HCT116 (cell line): ENCODE results near the gene ADA. TPM values are rescaled to one million over a fixed set of nuclear protein-coding genes. Genes with fewer than 3 reads are reported as not detected.

Source experiments
- ATAC-seq: fragments of 200-7000 bp; cut with Tn5 transposase; 2 replicates; pipeline ENCODE4 v1.9.1; 2020; ENCODE audit warnings: mild to moderate bottlenecking, moderate library complexity
- BruUV-seq: library from RNA; stranded (reverse); fragments of 400-500 nt; replicated peaks from 2 replicates; lab custom pipeline; 2021; lab: Mats Ljungman, UMichigan
- CTCF ChIA-PET: fragments of 300-600 bp; sonication (Branson Sonifier 250); formaldehyde crosslinking; loops from one replicate; lab custom pipeline; 2021; ENCODE audit warnings: antibody characterized with exemption; lab: Charles Lee
- POLR2A ChIA-PET: fragments of 300-600, 350-600 bp; sonication (Branson Sonifier 250); formaldehyde crosslinking; loops from one replicate; lab custom pipeline; 2021; ENCODE audit warnings: antibody characterized with exemption; lab: Charles Lee
- RAD21 ChIA-PET, 2 experiments: fragments of 300-600 bp; sonication (Branson Sonifier 250); formaldehyde crosslinking; loops; one replicate each; lab custom pipeline; 2023; ENCODE audit warnings: low total read pairs in 2 of 2; ENCODE audit not compliant: uncharacterized antibody in 2 of 2, unreplicated experiment in 2 of 2, low non-redundant PET in 1 of 2; lab: Charles Lee
- DNase-seq: peaks from one replicate; pipeline ENCODE4 v3.0.0-alpha.2; 2010; ENCODE audit warnings: low read depth, low spot score
- H2AFZ ChIP-seq: fragments of 200-600 bp; shearing (Covaris generic), sonication (generic); 2 replicates; pipeline ENCODE4 v1.6.1; 2017; ENCODE audit warnings: low read depth, mixed run types, mixed read lengths, antibody characterized with exemption, low read length; ENCODE audit not compliant: poor library complexity, severe bottlenecking
- H3K27ac ChIP-seq: 2 replicates; pipeline ENCODE4 v1.5.1; 2012; ENCODE audit warnings: low read depth, low read length
- H3K27me3 ChIP-seq: fragments of 200-600 bp; sonication (generic); 2 replicates; pipeline ENCODE4 v1.6.1; 2016; ENCODE audit warnings: mixed run types, low read length, mixed read lengths; ENCODE audit not compliant: insufficient read depth
- H3K36me3 ChIP-seq, 2 experiments: fragments of 200-500 bp in 1 of 2; fragments of 200-600 bp in 1 of 2; sonication (Bioruptor generic) in 1 of 2; sonication (generic) in 1 of 2; 2 replicates each; pipeline versions ENCODE4 v1.5.1 to v1.6.1; 2014 to 2016; ENCODE audit warnings: low read length in 2 of 2, inconsistent platforms in 1 of 2, mixed read lengths in 1 of 2, mixed run types in 1 of 2; ENCODE audit not compliant: insufficient read depth in 2 of 2, control insufficient read depth in 1 of 2
- H3K4me1 ChIP-seq, 2 experiments: fragments of 200-600 bp in 1 of 2; sonication (generic) in 1 of 2; 2 replicates each; pipeline versions ENCODE4 v1.5.1 to v1.6.1; 2012 to 2017; ENCODE audit warnings: low read length in 2 of 2, inconsistent platforms in 1 of 2, mild to moderate bottlenecking in 1 of 2, mixed read lengths in 1 of 2, mixed run types in 1 of 2, moderate library complexity in 1 of 2; ENCODE audit not compliant: insufficient read depth in 2 of 2, control insufficient read depth in 1 of 2
- H3K4me2 ChIP-seq: fragments of 200-600 bp; sonication (generic); 2 replicates; pipeline ENCODE4 v1.6.1; 2017; ENCODE audit warnings: mixed run types, low read length, mixed read lengths
- H3K4me3 ChIP-seq, 2 experiments: fragments of 200-600 bp in 1 of 2; sonication (generic) in 1 of 2; replicated peaks in 1 of 2; 2 replicates each; pipeline ENCODE4 v1.5.1; 2011 to 2016; ENCODE audit warnings: low read length in 2 of 2, control low read depth in 1 of 2, low read depth in 1 of 2, mild to moderate bottlenecking in 1 of 2, mixed read lengths in 1 of 2, mixed run types in 1 of 2
- H3K79me2 ChIP-seq: fragments of 200-600 bp; sonication (generic); 2 replicates; pipeline ENCODE4 v1.6.1; 2017; ENCODE audit warnings: mild to moderate bottlenecking, mixed run types, low read length, moderate library complexity, mixed read lengths; ENCODE audit not compliant: insufficient read depth
- H3K9ac ChIP-seq: fragments of 200-600 bp; sonication (generic); 2 replicates; pipeline ENCODE4 v1.6.1; 2016; ENCODE audit warnings: low read length, mixed read lengths
- H3K9me2 ChIP-seq: fragments of 200-600 bp; sonication (generic), shearing (Covaris generic); 2 replicates; pipeline ENCODE4 v1.6.1; 2017; ENCODE audit warnings: mixed run types, mild to moderate bottlenecking, moderate library complexity; ENCODE audit not compliant: insufficient read depth
- H3K9me3 ChIP-seq, 2 experiments: fragments of 200-500 bp in 1 of 2; fragments of 200-600 bp in 1 of 2; sonication (Bioruptor generic) in 1 of 2; sonication (generic) in 1 of 2; 2 replicates each; pipeline ENCODE4 v1.6.1; 2014 to 2017; ENCODE audit warnings: low read length in 2 of 2, mixed read lengths in 2 of 2, inconsistent platforms in 1 of 2, low read depth in 1 of 2, mild to moderate bottlenecking in 1 of 2, mixed run types in 1 of 2, moderate library complexity in 1 of 2; ENCODE audit not compliant: control insufficient read depth in 1 of 2, insufficient read depth in 1 of 2
- H4K20me1 ChIP-seq: fragments of 200-600 bp; sonication (generic), shearing (Covaris generic); 2 replicates; pipeline ENCODE4 v1.6.1; 2017; ENCODE audit warnings: mixed run types, mild to moderate bottlenecking, moderate library complexity; ENCODE audit not compliant: insufficient read depth
- CEBPB ChIP-seq: IDR thresholded peaks from 2 replicates; pipeline ENCODE4 v1.6.1; 2012; ENCODE audit warnings: low read depth
- ELF1 ChIP-seq: IDR thresholded peaks from 2 replicates; pipeline ENCODE4 v1.6.1; 2012; ENCODE audit warnings: low read depth, borderline replicate concordance
- EZH2phosphoT487 ChIP-seq: fragments of 200-600 bp; IDR thresholded peaks from 2 replicates; pipeline ENCODE4 v1.6.1; 2018; ENCODE audit warnings: antibody characterized with exemption, borderline replicate concordance
- JUND ChIP-seq: IDR thresholded peaks from 2 replicates; pipeline ENCODE4 v1.6.1; 2012
- POLR2AphosphoS5 ChIP-seq: IDR thresholded peaks from 2 replicates; pipeline ENCODE4 v1.6.1; 2011; ENCODE audit warnings: mild to moderate bottlenecking, low read depth, low read length, moderate library complexity
- SIN3A ChIP-seq: IDR thresholded peaks from 2 replicates; pipeline ENCODE4 v1.6.1; 2012; ENCODE audit warnings: low read depth
- SRF ChIP-seq: IDR thresholded peaks from 2 replicates; pipeline ENCODE4 v1.6.1; 2012; ENCODE audit warnings: low read depth
- TCF7L2 ChIP-seq: IDR thresholded peaks from 2 replicates; pipeline ENCODE4 v1.7.0; 2011; ENCODE audit warnings: borderline replicate concordance, inconsistent platforms; ENCODE audit not compliant: insufficient read depth, insufficient read length; ENCODE audit errors: extremely low read depth
- YY1 ChIP-seq: IDR thresholded peaks from 2 replicates; pipeline ENCODE4 v1.6.1; 2011; ENCODE audit warnings: low read length, low read depth, moderate library complexity, mild to moderate bottlenecking; ENCODE audit not compliant: insufficient replicate concordance; ENCODE audit errors: extremely low read depth
- ZFX ChIP-seq: fragments of 450-650 bp; IDR thresholded peaks from 2 replicates; pipeline ENCODE4 v1.6.1; 2017
- intact Hi-C: fragments of 100-400 bp; cut with micrococcal nuclease; formaldehyde crosslinking; loops from 2 replicates; pipeline ENCODE4 v1.10.0; 2022
- total RNA-seq: library from RNA; stranded (reverse); gene quantifications from one replicate; pipeline ENCODE4 v1.2.1, GENCODE V29; 2021; ENCODE audit not compliant: unreplicated experiment
- TF ChIP-seq, protein P1 (sequence below): IDR thresholded peaks from 2 replicates; pipeline ENCODE4 v1.6.1; 2011; ENCODE audit warnings: mild to moderate bottlenecking, low read length, moderate library complexity; ENCODE audit not compliant: insufficient replicate concordance; ENCODE audit errors: extremely low read depth
- TF ChIP-seq, protein P2 (sequence below), 3 experiments: fragments of 200-600 bp in 1 of 3; sonication (generic) in 1 of 3; IDR thresholded peaks in 2 of 3; conservative IDR thresholded peaks in 1 of 3; 2 replicates each; pipeline ENCODE4 v1.5.1; 2012 to 2017; ENCODE audit warnings: low read depth in 2 of 3, low read length in 2 of 3, antibody characterized with exemption in 1 of 3, borderline replicate concordance in 1 of 3, control low read depth in 1 of 3, mild to moderate bottlenecking in 1 of 3, mixed read lengths in 1 of 3, mixed run types in 1 of 3, moderate library complexity in 1 of 3; ENCODE audit not compliant: insufficient read depth in 1 of 3

Gene ADA
- total RNA-seq, 1 experiment from 2014 or later = 25.9 TPM

- Histone ChIP-seq H3K9me3 (no peaks in the 10 kb centered on the region), H2AFZ (no peak overlapping the region)
- TF ChIP-seq ZFX (no peak), POLR2AphosphoS5 (no peak), JUND (no peak), EZH2phosphoT487 (no peak), SIN3A (no peak), YY1 (no peak), ELF1 (no peak), CEBPB (no peak), SRF (no peak), TCF7L2 (no peak)
- TF ChIP-seq, protein P1, sequence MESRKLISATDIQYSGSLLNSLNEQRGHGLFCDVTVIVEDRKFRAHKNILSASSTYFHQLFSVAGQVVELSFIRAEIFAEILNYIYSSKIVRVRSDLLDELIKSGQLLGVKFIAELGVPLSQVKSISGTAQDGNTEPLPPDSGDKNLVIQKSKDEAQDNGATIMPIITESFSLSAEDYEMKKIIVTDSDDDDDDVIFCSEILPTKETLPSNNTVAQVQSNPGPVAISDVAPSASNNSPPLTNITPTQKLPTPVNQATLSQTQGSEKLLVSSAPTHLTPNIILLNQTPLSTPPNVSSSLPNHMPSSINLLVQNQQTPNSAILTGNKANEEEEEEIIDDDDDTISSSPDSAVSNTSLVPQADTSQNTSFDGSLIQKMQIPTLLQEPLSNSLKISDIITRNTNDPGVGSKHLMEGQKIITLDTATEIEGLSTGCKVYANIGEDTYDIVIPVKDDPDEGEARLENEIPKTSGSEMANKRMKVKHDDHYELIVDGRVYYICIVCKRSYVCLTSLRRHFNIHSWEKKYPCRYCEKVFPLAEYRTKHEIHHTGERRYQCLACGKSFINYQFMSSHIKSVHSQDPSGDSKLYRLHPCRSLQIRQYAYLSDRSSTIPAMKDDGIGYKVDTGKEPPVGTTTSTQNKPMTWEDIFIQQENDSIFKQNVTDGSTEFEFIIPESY = no peak
- TF ChIP-seq, protein P2, sequence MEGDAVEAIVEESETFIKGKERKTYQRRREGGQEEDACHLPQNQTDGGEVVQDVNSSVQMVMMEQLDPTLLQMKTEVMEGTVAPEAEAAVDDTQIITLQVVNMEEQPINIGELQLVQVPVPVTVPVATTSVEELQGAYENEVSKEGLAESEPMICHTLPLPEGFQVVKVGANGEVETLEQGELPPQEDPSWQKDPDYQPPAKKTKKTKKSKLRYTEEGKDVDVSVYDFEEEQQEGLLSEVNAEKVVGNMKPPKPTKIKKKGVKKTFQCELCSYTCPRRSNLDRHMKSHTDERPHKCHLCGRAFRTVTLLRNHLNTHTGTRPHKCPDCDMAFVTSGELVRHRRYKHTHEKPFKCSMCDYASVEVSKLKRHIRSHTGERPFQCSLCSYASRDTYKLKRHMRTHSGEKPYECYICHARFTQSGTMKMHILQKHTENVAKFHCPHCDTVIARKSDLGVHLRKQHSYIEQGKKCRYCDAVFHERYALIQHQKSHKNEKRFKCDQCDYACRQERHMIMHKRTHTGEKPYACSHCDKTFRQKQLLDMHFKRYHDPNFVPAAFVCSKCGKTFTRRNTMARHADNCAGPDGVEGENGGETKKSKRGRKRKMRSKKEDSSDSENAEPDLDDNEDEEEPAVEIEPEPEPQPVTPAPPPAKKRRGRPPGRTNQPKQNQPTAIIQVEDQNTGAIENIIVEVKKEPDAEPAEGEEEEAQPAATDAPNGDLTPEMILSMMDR (IDR thresholded peaks at IDR 0.05 in 2 of 3, conservative IDR thresholded peaks at IDR 0.05 in 1 of 3; ENCODE audit: borderline replicate concordance in 1 of 3, insufficient read depth in 1 of 3, low read depth in 2 of 3, low read length in 2 of 3) = no peak
- TF ChIP-seq, all 23 proteins: peak for 0
- ChIA-PET POLR2A (no interaction called here), CTCF (no interaction called here), RAD21 (no interaction called here)
- Histone ChIP-seq H3K9ac (no peak overlapping the region), H3K36me3 (no peaks in the 10 kb centered on the region; a peak in 1 of 4 replicates), H3K4me3 (no peak overlapping the region), H3K79me2 (no peaks in the 10 kb centered on the region), H3K27ac (no peak overlapping the region), H3K4me1 (peaks cover 0 to 3% of the 10 kb centered on the region in 2 experiments; a peak in 1 of 4 replicates), H3K4me2 (no peak overlapping the region), H3K27me3 (no peaks in the 10 kb centered on the region), H4K20me1 (no peaks in the 10 kb centered on the region), H3K9me2 (no peaks in the 10 kb centered on the region)
- intact Hi-C loops = no loop called here
- BruUV-seq = no TSS peak
- DNase-seq = no peak
- ATAC-seq = no peak
Measured at GRCh38 chr20:44594730-44595129, 56.8 kb downstream of the ADA start.
